Transverse colon (tissue), 3 donors: ENCODE measurements around the gene ZFAND2A.

Source experiments
- CTCF ChIP-seq, 5 experiments: fragments of 200-600 bp in 3 of 5; fragments of 450-650 bp in 2 of 5; sonication (generic) in 3 of 5; IDR thresholded peaks; 1 replicate in 2 of 5; 2 replicates in 3 of 5; pipeline ENCODE4 v1.5.1; 2016 to 2017; ENCODE audit warnings: antibody characterized with exemption in 5 of 5, inconsistent platforms in 3 of 5, mild to moderate bottlenecking in 2 of 5, moderate library complexity in 1 of 5
- POLR2A ChIP-seq: fragments of 450-650 bp; IDR thresholded peaks from one replicate; pipeline ENCODE4 v1.6.1; 2016; ENCODE audit warnings: antibody characterized with exemption, mild to moderate bottlenecking, moderate library complexity

GRCh38 chr7:1197997-1198625 lies 38.1 kb upstream of the ZFAND2A start:
- TF ChIP-seq CTCF (IDR thresholded peaks at IDR 0.05) (no peak), POLR2A (no peak)
